IMR-90 (cell line): ENCODE results near the gene COL4A1. TPM values are rescaled to one million over a fixed set of nuclear protein-coding genes. Genes with fewer than 3 reads are reported as not detected.

Experiments used
- ATAC-seq: fragments of 200-7000 bp; cut with Tn5 transposase; 2 replicates; pipeline ENCODE4 v1.9.1; 2020; ENCODE audit warnings: low read depth, mild to moderate bottlenecking, moderate library complexity
- BruUV-seq: library from RNA; stranded (reverse); fragments of 400-500 nt; replicated peaks from 2 replicates; lab custom pipeline; 2021; lab: Mats Ljungman, UMichigan
- CTCF ChIA-PET: fragments of 300-600 bp; formaldehyde crosslinking; extraction: SDS; loops from one replicate; lab custom pipeline; 2021; ENCODE audit warnings: antibody characterized with exemption; lab: Yijun Ruan, JAX
- POLR2A ChIA-PET: fragments of 300-600 bp; sonication (Branson Sonifier 250); formaldehyde crosslinking; loops from one replicate; lab custom pipeline; 2022; ENCODE audit warnings: antibody characterized with exemption; ENCODE audit not compliant: unreplicated experiment; lab: Charles Lee
- DNase-seq: peaks from one replicate; pipeline ENCODE4 v3.0.0; 2013
- H2AFZ ChIP-seq: replicated peaks from 2 replicates; pipeline ENCODE3; 2013; ENCODE audit warnings: low read length, mild to moderate bottlenecking; ENCODE audit not compliant: poor library complexity
- H2AK5ac ChIP-seq: 2 replicates; pipeline ENCODE4 v1.6.1; 2013; ENCODE audit warnings: low read depth, low read length, inconsistent platforms
- H2AK9ac ChIP-seq: replicated peaks from 2 replicates; pipeline ENCODE3; 2013; ENCODE audit warnings: mild to moderate bottlenecking, low read depth, low read length, moderate library complexity; ENCODE audit not compliant: poor library complexity
- H2BK120ac ChIP-seq: 2 replicates; pipeline ENCODE4 v1.6.1; 2013; ENCODE audit warnings: low read depth, low read length, inconsistent platforms
- H2BK15ac ChIP-seq: 3 replicates; pipeline ENCODE4 v1.6.1; 2013; ENCODE audit warnings: low read depth, low read length, inconsistent platforms
- H2BK20ac ChIP-seq: 2 replicates; pipeline ENCODE4 v1.6.1; 2013; ENCODE audit warnings: low read depth, mild to moderate bottlenecking, inconsistent platforms, low read length, moderate library complexity
- H2BK5ac ChIP-seq: 2 replicates; pipeline ENCODE4 v1.6.1; 2013; ENCODE audit warnings: mild to moderate bottlenecking, low read depth, low read length, inconsistent platforms; ENCODE audit not compliant: poor library complexity, severe bottlenecking
- H3K14ac ChIP-seq: replicated peaks from 2 replicates; pipeline ENCODE4 v1.6.1; 2013; ENCODE audit warnings: low read depth, low read length, inconsistent platforms
- H3K18ac ChIP-seq: 2 replicates; pipeline ENCODE4 v1.6.1; 2013; ENCODE audit warnings: low read depth, low read length, control low read depth
- H3K23ac ChIP-seq: 2 replicates; pipeline ENCODE4 v1.6.1; 2013; ENCODE audit warnings: low read depth, low read length, inconsistent platforms
- H3K27ac ChIP-seq: 2 replicates; pipeline ENCODE4 v1.5.1; 2013; ENCODE audit warnings: mild to moderate bottlenecking, control low read depth, low read length; ENCODE audit not compliant: insufficient read depth
- H3K27me3 ChIP-seq: 2 replicates; pipeline ENCODE4 v1.6.1; 2013; ENCODE audit warnings: low read length; ENCODE audit not compliant: control insufficient read depth, insufficient read depth
- H3K36me3 ChIP-seq: 2 replicates; pipeline ENCODE4 v1.6.1; 2013; ENCODE audit warnings: low read length, mixed read lengths; ENCODE audit not compliant: control insufficient read depth, insufficient read depth
- H3K4ac ChIP-seq: 2 replicates; pipeline ENCODE4 v1.6.1; 2013; ENCODE audit warnings: low read depth, low read length, inconsistent platforms
- H3K4me1 ChIP-seq: 2 replicates; pipeline ENCODE4 v1.6.1; 2013; ENCODE audit warnings: low read length, mixed read lengths; ENCODE audit not compliant: control insufficient read depth, insufficient read depth
- H3K4me2 ChIP-seq: 2 replicates; pipeline ENCODE4 v1.6.1; 2013; ENCODE audit warnings: low read depth, mild to moderate bottlenecking, control low read depth, low read length, moderate library complexity
- H3K4me3 ChIP-seq: 2 replicates; pipeline ENCODE4 v1.5.1; 2013; ENCODE audit warnings: low read depth, mild to moderate bottlenecking, control low read depth, low read length, moderate library complexity; ENCODE audit not compliant: insufficient read depth
- H3K56ac ChIP-seq: 2 replicates; pipeline ENCODE4 v1.6.1; 2013; ENCODE audit warnings: low read length, inconsistent platforms; ENCODE audit not compliant: insufficient read depth; ENCODE audit errors: extremely low read depth
- H3K79me1 ChIP-seq, 2 experiments: 2 replicates each; pipeline ENCODE4 v1.6.1; 2013; ENCODE audit warnings: low read length in 2 of 2, inconsistent platforms in 1 of 2, low read depth in 1 of 2
- H3K9ac ChIP-seq: 2 replicates; pipeline ENCODE4 v1.6.1; 2013; ENCODE audit warnings: low read depth, low read length, control low read depth
- H3K9me1 ChIP-seq: 2 replicates; pipeline ENCODE4 v1.6.1; 2013; ENCODE audit warnings: low read length, inconsistent platforms; ENCODE audit not compliant: insufficient read depth
- H3K9me3 ChIP-seq: 2 replicates; pipeline ENCODE4 v1.6.1; 2013; ENCODE audit warnings: low read length; ENCODE audit not compliant: control insufficient read depth, insufficient read depth
- H4K20me1 ChIP-seq: 2 replicates; pipeline ENCODE4 v1.6.1; 2013; ENCODE audit warnings: low read length, inconsistent platforms; ENCODE audit not compliant: insufficient read depth
- H4K5ac ChIP-seq: 2 replicates; pipeline ENCODE4 v1.6.1; 2013; ENCODE audit warnings: mild to moderate bottlenecking, low read depth, low read length, control low read depth
- H4K8ac ChIP-seq, 2 experiments: 2 replicates each; pipeline ENCODE4 v1.6.1; 2013; ENCODE audit warnings: low read depth in 2 of 2, low read length in 2 of 2, control low read depth in 1 of 2, inconsistent platforms in 1 of 2
- H4K91ac ChIP-seq: 2 replicates; pipeline ENCODE4 v1.6.1; 2013; ENCODE audit warnings: low read depth, low read length, inconsistent platforms; ENCODE audit not compliant: insufficient read depth
- BHLHE40 ChIP-seq: fragments of 150-350 bp; IDR thresholded peaks from 2 replicates; pipeline ENCODE4 v1.6.1; 2016; ENCODE audit warnings: mild to moderate bottlenecking, low read depth, low read length
- CEBPB ChIP-seq: IDR thresholded peaks from 2 replicates; pipeline ENCODE4 v1.6.1; 2012; ENCODE audit warnings: low read depth, low read length, improper control_type of control experiment
- FOS ChIP-seq: fragments of 150-350 bp; IDR thresholded peaks from 2 replicates; pipeline ENCODE4 v1.6.1; 2016; ENCODE audit warnings: low read depth, low read length
- MAFK ChIP-seq: IDR thresholded peaks from 2 replicates; pipeline ENCODE4 v1.6.1; 2012; ENCODE audit warnings: low read depth, low read length, improper control_type of control experiment
- MAZ ChIP-seq: IDR thresholded peaks from 2 replicates; pipeline ENCODE4 v1.6.1; 2012; ENCODE audit warnings: low read depth, mild to moderate bottlenecking, low read length, improper control_type of control experiment, moderate library complexity, borderline replicate concordance
- MXI1 ChIP-seq: IDR thresholded peaks from 2 replicates; pipeline ENCODE4 v1.6.1; 2012; ENCODE audit warnings: low read depth, mild to moderate bottlenecking, low read length, moderate library complexity, borderline replicate concordance
- RAD21 ChIP-seq: IDR thresholded peaks from 2 replicates; pipeline ENCODE4 v1.6.1; 2012; ENCODE audit warnings: low read length, improper control_type of control experiment
- RCOR1 ChIP-seq: IDR thresholded peaks from 2 replicates; pipeline ENCODE4 v1.6.1; 2012; ENCODE audit warnings: mild to moderate bottlenecking, low read length, improper control_type of control experiment; ENCODE audit not compliant: insufficient replicate concordance
- RFX5 ChIP-seq: IDR thresholded peaks from 2 replicates; pipeline ENCODE4 v1.8.0; 2012; ENCODE audit warnings: low read depth, mild to moderate bottlenecking, low read length, moderate library complexity
- SMC3 ChIP-seq: fragments of 150-350 bp; IDR thresholded peaks from 2 replicates; pipeline ENCODE4 v1.6.1; 2016; ENCODE audit warnings: low read depth, mild to moderate bottlenecking, antibody characterized with exemption, low read length, moderate library complexity
- WGBS, 2 experiments: methylation state at CpG; one replicate each; pipeline versions ENCODE4 v1.1.5 to v1.1.7; 2013; ENCODE audit warnings: missing lambda C conversion rate in 2 of 2; ENCODE audit not compliant: insufficient read length in 1 of 2; ENCODE audit errors: extremely low coverage in 2 of 2; 5-methylcytosine and 5-hydroxymethylcytosine counted together
- dilution Hi-C: fragments of 300-500 bp; cut with HindIII; formaldehyde crosslinking; loops from one replicate; pipeline ENCODE4 v1.14.3; 2018; ENCODE audit warnings: low sequenced_read_pairs; ENCODE audit not compliant: unreplicated experiment
- in situ Hi-C: fragments of 300-500 bp; cut with MboI; formaldehyde crosslinking; loops from 3 replicates; pipeline ENCODE4 v1.14.3; 2019; ENCODE audit warnings: low sequenced_read_pairs, inconsistent platforms, mixed read lengths
- intact Hi-C: fragments of 100-400 bp; cut with micrococcal nuclease; formaldehyde crosslinking; loops from 2 replicates; pipeline ENCODE4 v1.10.0; 2022
- polyA plus RNA-seq, 3 experiments: library from polyadenylated mRNA; depleted of rRNA; stranded (reverse); fragments of >200 nt; gene quantifications; 2 replicates each; pipeline ENCODE4 v1.2.3, GENCODE V29; 2012; ENCODE audit warnings: low replicate concordance in 1 of 3
- total RNA-seq: library from RNA; depleted of rRNA; stranded (reverse); fragments of >200 nt; gene quantifications from 2 replicates; pipeline ENCODE4 v1.2.3, GENCODE V29; 2012
- TF ChIP-seq, protein P1 (sequence below): fragments of 150-350 bp; IDR thresholded peaks from 2 replicates; pipeline ENCODE4 v1.6.1; 2017; ENCODE audit warnings: mild to moderate bottlenecking, antibody characterized with exemption, low read length, low read depth

COL4A1 gene
- total and polyA plus RNA-seq, 2 of the 4 experiments (the other 2 are of a cell fraction) = 230 to 337 TPM

DNA sequence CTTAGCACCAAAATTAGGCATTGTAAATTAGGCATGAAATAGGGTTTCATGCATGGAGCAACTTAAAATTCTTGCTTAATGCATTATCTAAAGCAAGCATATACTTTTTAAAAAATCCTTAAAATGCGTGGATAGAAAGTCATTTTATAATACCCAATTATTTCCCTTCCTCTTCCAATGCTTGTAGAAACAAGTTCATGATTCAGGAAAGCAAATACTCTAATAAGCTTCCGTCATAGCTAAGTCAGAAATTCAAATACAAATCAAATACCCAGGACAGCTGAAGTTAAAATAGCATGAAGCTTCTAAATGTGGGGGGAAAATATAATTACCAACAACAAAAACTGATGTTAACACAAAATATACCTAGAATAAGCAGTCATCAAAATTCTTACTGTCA is 89.1 kb downstream of the COL4A1 start:
- Histone ChIP-seq H3K4me2 (no peak overlapping the region), H2BK20ac (no peak overlapping the region), H3K56ac (no peak overlapping the region), H3K27me3 (no peaks in the 10 kb centered on the region), H3K14ac (no peak overlapping the region), H4K8ac (no peak overlapping the region), H3K79me1 (peaks cover 43 to 80% of the 10 kb centered on the region in 2 experiments), H4K5ac (no peak overlapping the region), H3K9ac (no peak overlapping the region), H2AK9ac (no peak overlapping the region), H3K4ac (no peak overlapping the region), H4K20me1 (peaks cover 79% of the 10 kb centered on the region), H3K18ac (no peak overlapping the region), H2AFZ (no peak overlapping the region), H3K4me1 (peaks cover 30% of the 10 kb centered on the region), H2AK5ac (no peak overlapping the region), H2BK120ac (no peak overlapping the region), H3K23ac (no peak overlapping the region; the same call in 1 of the 2 replicates), H3K9me3 (no peaks in the 10 kb centered on the region), H3K4me3 (no peak overlapping the region), H3K27ac (no peak overlapping the region), H3K9me1 (peaks cover 49% of the 10 kb centered on the region), H3K36me3 (peaks cover 13% of the 10 kb centered on the region), H2BK5ac (no peak overlapping the region), H2BK15ac (no peak overlapping the region), H4K91ac (no peak overlapping the region)
- TF ChIP-seq SMC3 (no peak), RFX5 (no peak), MAZ (no peak), RAD21 (no peak), CEBPB (no peak), RCOR1 (no peak), FOS (no peak), MAFK (no peak), BHLHE40 (no peak), MXI1 (no peak)
- TF ChIP-seq, protein P1, sequence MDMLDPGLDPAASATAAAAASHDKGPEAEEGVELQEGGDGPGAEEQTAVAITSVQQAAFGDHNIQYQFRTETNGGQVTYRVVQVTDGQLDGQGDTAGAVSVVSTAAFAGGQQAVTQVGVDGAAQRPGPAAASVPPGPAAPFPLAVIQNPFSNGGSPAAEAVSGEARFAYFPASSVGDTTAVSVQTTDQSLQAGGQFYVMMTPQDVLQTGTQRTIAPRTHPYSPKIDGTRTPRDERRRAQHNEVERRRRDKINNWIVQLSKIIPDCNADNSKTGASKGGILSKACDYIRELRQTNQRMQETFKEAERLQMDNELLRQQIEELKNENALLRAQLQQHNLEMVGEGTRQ = no peak
- ATAC-seq (no peak), DNase-seq (no peak)
- in situ Hi-C loops (loop anchor here (10.0 kb wide), 1 partner anchor 217 kb away; no protein-coding TSS in a partner anchor), intact Hi-C loops (no loop called here), dilution Hi-C loops (no loop called here)
- no TSS peak for BruUV-seq
- ChIA-PET CTCF (no interaction called here), POLR2A (no interaction called here)
- no CpG with 5 or more reads among the region's 2 CpGs for WGBS, 2 experiments
